OCI-LY3 (cell line): Measurements from ENCODE around the gene IRF2BP1.

ENCODE experiments used
- H2AFZ ChIP-seq: fragments of 200-600, 300-600 bp; shearing (Covaris generic); 2 replicates; pipeline ENCODE4 v1.6.0; 2014; ENCODE audit warnings: antibody characterized with exemption, low read depth, low read length
- H3K27ac ChIP-seq: fragments of 200-600, 300-600 bp; sonication (generic); 2 replicates; pipeline ENCODE4 v1.5.1; 2014; ENCODE audit warnings: mild to moderate bottlenecking, low read length, moderate library complexity, mixed read lengths
- H3K27me3 ChIP-seq: fragments of 200-600, 300-600 bp; sonication (generic); 2 replicates; pipeline ENCODE4 v1.6.1; 2014; ENCODE audit warnings: low read depth, low read length, mixed read lengths
- H3K36me3 ChIP-seq: fragments of 200-600, 300-600 bp; sonication (generic); replicated peaks from 2 replicates; pipeline ENCODE3; 2014; ENCODE audit warnings: low read depth, low read length, mixed read lengths
- H3K4me1 ChIP-seq: fragments of 300-600, 200-600 bp; sonication (generic); 2 replicates; pipeline ENCODE4 v1.6.1; 2014; ENCODE audit warnings: low read length, mixed read lengths
- H3K4me2 ChIP-seq: fragments of 200-600, 300-600 bp; sonication (generic); 2 replicates; pipeline ENCODE4 v1.6.1; 2014; ENCODE audit warnings: low read length, mixed read lengths
- H3K4me3 ChIP-seq: fragments of 300-600, 200-600 bp; sonication (generic); 2 replicates; pipeline ENCODE4 v1.5.1; 2014; ENCODE audit warnings: antibody characterized with exemption, mild to moderate bottlenecking, low read length, moderate library complexity
- H3K79me2 ChIP-seq: fragments of 300-600, 200-600 bp; shearing (Covaris generic); 2 replicates; pipeline ENCODE4 v1.6.1; 2014; ENCODE audit warnings: mild to moderate bottlenecking, low read length, mixed read lengths
- H3K9ac ChIP-seq: fragments of 300-600, 200-600 bp; shearing (Covaris generic); 2 replicates; pipeline ENCODE4 v1.6.0; 2014; ENCODE audit warnings: mild to moderate bottlenecking, low read length, moderate library complexity
- H3K9me3 ChIP-seq: fragments of 200-600, 300-600 bp; shearing (Covaris generic); 2 replicates; pipeline ENCODE4 v1.6.1; 2014; ENCODE audit warnings: low read length, mixed read lengths; ENCODE audit not compliant: insufficient read depth
- H4K20me1 ChIP-seq: fragments of 200-600, 300-600 bp; sonication (generic); 2 replicates; pipeline ENCODE4 v1.6.1; 2016; ENCODE audit warnings: low read length, mixed read lengths; ENCODE audit not compliant: insufficient read depth
- EZH2phosphoT487 ChIP-seq: fragments of 200-600 bp; shearing (Covaris generic); IDR thresholded peaks from 2 replicates; pipeline ENCODE4 v1.6.1; 2018; ENCODE audit warnings: antibody characterized with exemption, mixed run types, low read depth
- TF ChIP-seq, protein P1 (sequence below): fragments of 200-600, 300-600 bp; sonication (generic); IDR thresholded peaks from 2 replicates; pipeline ENCODE4 v1.5.1; 2014; ENCODE audit warnings: antibody characterized with exemption, low read length, low read depth

The IRF2BP1 gene

DNA sequence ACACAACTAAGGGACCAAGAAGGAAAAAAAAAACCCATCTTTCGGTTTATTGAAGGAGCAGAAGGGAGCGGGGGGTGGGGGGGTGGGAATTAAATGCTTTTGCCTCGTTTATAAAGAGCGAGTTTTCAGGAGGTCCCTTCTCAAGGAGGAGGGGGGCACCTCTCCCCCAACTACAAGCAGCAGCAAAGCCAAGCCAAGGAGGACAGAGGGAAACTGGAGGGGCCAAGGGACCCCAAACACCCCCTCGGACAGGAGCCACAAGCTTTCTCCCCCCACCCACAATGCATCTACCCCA is 2.4 kb downstream of the IRF2BP1 start:
- TF ChIP-seq EZH2phosphoT487 = no peak
- TF ChIP-seq, protein P1, sequence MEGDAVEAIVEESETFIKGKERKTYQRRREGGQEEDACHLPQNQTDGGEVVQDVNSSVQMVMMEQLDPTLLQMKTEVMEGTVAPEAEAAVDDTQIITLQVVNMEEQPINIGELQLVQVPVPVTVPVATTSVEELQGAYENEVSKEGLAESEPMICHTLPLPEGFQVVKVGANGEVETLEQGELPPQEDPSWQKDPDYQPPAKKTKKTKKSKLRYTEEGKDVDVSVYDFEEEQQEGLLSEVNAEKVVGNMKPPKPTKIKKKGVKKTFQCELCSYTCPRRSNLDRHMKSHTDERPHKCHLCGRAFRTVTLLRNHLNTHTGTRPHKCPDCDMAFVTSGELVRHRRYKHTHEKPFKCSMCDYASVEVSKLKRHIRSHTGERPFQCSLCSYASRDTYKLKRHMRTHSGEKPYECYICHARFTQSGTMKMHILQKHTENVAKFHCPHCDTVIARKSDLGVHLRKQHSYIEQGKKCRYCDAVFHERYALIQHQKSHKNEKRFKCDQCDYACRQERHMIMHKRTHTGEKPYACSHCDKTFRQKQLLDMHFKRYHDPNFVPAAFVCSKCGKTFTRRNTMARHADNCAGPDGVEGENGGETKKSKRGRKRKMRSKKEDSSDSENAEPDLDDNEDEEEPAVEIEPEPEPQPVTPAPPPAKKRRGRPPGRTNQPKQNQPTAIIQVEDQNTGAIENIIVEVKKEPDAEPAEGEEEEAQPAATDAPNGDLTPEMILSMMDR = no peak
- peak overlapping the region; percentile 49 for H3K4me2 ChIP-seq
- peaks cover 36% of the 10 kb centered on the region for H3K4me1 ChIP-seq
- peaks cover 21% of the 10 kb centered on the region for H3K79me2 ChIP-seq
- H3K9ac ChIP-seq = no peak overlapping the region
- peaks cover 11% of the 10 kb centered on the region for H3K36me3 ChIP-seq
- H4K20me1 ChIP-seq = no peaks in the 10 kb centered on the region
- no peak overlapping the region for H2AFZ ChIP-seq
- no peaks in the 10 kb centered on the region for H3K9me3 ChIP-seq
- no peak overlapping the region for H3K27ac ChIP-seq
- H3K4me3 ChIP-seq = peak overlapping the region; percentile 54
- H3K27me3 ChIP-seq = no peaks in the 10 kb centered on the region

DNA sequence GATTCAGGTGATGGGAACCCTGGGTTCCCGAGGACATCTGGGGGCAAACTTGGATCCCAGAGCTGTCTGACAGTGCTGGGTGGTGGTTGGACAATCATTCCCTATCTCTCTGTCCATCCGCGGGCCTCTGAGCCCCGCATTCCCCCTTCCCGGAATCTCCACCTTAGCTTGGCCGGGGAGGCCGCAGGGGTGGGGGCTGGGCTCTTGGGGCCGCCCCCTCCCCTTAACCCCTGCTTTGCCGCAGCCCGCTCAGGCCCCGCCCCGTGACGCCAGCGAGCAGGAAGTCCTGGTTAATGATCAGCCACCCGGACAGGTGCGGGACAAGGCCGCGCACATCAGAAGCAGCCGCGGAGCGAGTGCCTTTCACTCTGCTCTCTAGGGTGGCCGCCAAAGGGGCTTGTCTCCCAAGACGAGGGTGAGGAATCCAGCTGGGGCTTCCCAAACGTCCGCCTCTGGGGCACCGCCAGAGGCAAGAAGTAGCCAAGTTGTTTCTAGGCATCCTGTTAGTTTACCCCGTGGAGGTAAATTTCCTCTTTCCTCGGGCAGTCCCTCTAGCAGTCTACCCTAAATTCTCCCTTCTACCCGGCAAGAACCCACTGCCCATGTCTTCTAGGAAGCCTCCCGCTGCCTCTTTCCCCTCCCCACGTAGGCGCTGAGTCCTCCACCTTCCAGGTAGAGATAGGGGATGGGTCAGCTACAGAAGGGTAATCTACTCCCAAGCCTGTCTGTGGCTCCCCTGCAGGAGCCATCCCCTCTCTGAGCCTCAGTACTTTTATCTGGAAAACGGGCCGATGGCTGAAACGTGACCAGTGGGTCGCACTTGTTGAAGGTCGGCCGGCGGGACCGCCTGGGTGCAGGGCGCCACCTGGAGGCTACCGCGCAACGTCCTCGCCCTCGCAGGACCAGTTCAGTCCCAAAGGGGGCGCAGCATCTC is 3.0 kb downstream of the IRF2BP1 start:
- Histone ChIP-seq H3K4me2 (peak overlapping the region; percentile 99), H3K36me3 (peaks cover 11% of the 10 kb centered on the region), H3K79me2 (peaks cover 21% of the 10 kb centered on the region), H3K4me3 (peak overlapping the region; percentile 86), H4K20me1 (no peaks in the 10 kb centered on the region), H2AFZ (no peak overlapping the region), H3K27me3 (no peaks in the 10 kb centered on the region), H3K27ac (peak overlapping the region; percentile 84), H3K4me1 (peaks cover 39% of the 10 kb centered on the region), H3K9ac (peak overlapping the region; percentile 96), H3K9me3 (no peaks in the 10 kb centered on the region)
- TF ChIP-seq, protein P1 = peak; percentile 99
- no peak for TF ChIP-seq EZH2phosphoT487

DNA sequence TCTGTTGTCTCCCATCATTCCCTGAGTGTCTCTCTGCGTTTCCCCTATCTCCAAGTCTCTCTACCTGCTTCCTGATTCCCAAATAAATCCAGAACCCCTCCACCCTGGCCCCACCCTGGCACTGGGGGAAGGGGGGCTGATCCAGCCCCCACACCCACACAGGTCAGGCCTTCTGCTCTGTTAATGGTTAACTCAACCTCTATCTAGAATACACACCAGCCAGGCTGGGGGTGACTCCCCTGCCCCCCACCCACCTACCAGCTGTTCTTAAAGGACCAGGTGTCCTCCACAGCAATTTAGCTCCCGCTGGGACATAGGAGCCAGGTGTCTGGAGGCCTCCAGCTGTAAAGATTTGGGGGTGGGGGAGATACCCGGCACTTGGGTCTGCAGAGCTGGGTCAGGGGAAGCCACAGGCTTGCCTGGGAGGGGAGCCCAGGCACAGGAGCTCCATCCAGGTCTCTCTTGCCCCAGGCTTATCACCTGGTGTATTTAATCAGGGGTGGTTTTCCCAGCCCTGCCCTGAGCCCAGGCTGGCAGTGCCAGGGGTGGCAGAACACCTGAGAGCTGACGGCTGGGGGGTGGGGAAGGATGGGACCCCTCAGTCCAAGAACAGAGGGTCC is 3.9 kb downstream of the IRF2BP1 start:
- H3K27me3 ChIP-seq = no peaks in the 10 kb centered on the region
- H3K4me2 ChIP-seq = peak overlapping the region; percentile 99
- no peaks in the 10 kb centered on the region for H4K20me1 ChIP-seq
- peak overlapping the region; percentile 84 for H3K27ac ChIP-seq
- H3K79me2 ChIP-seq = peaks cover 21% of the 10 kb centered on the region
- H3K9me3 ChIP-seq = no peaks in the 10 kb centered on the region
- peaks cover 37% of the 10 kb centered on the region for H3K4me1 ChIP-seq
- H3K9ac ChIP-seq = peak overlapping the region; percentile 96
- TF ChIP-seq, protein P1 = no peak
- TF ChIP-seq EZH2phosphoT487 = no peak
- H3K36me3 ChIP-seq = peaks cover 11% of the 10 kb centered on the region
- H3K4me3 ChIP-seq = peak overlapping the region; percentile 86
- peak overlapping the region; percentile 1; the same call in 1 of the 2 replicates for H2AFZ ChIP-seq
